C4-2B (cell line): ENCODE data around the gene METTL24.
"Not testable (repeated sequence)": the region's sequence is repeated elsewhere in the genome, so short reads cannot be mapped to it uniquely, and the experiment has no call there.

Experiments
- H3K27ac ChIP-seq: fragments of 450-650 bp; 2 replicates; pipeline ENCODE4 v1.5.1; 2017
- ZFX ChIP-seq: fragments of 450-650 bp; IDR thresholded peaks from 2 replicates; pipeline ENCODE4 v1.6.1; 2017
- TF ChIP-seq, protein P1 (sequence below): fragments of 450-650 bp; conservative IDR thresholded peaks from 2 replicates; pipeline ENCODE4 v1.5.1; 2017; ENCODE audit warnings: mild to moderate bottlenecking

The METTL24 gene

DNA sequence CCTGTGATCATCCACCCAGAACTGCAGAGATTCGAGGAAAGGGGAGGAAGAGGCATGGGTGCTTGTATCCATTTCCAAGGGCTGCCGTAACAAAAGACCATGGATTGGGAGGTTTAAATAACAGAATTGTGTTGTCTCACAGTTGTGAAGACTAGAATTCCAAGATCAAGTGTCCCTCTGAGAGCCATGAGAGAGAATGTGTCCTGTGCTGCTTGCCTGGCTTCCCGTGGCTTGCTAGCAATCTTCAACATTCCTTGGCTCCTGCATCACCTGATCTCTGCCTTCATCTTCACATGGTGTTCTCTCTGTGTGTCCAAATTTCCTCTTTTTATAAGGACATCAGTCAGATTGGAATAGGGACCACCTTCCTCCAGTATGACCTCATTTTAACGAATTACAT lies 108.1 kb downstream of the METTL24 start:
- no peak for TF ChIP-seq ZFX
- TF ChIP-seq, protein P1, sequence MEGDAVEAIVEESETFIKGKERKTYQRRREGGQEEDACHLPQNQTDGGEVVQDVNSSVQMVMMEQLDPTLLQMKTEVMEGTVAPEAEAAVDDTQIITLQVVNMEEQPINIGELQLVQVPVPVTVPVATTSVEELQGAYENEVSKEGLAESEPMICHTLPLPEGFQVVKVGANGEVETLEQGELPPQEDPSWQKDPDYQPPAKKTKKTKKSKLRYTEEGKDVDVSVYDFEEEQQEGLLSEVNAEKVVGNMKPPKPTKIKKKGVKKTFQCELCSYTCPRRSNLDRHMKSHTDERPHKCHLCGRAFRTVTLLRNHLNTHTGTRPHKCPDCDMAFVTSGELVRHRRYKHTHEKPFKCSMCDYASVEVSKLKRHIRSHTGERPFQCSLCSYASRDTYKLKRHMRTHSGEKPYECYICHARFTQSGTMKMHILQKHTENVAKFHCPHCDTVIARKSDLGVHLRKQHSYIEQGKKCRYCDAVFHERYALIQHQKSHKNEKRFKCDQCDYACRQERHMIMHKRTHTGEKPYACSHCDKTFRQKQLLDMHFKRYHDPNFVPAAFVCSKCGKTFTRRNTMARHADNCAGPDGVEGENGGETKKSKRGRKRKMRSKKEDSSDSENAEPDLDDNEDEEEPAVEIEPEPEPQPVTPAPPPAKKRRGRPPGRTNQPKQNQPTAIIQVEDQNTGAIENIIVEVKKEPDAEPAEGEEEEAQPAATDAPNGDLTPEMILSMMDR: no peak
- H3K27ac ChIP-seq: no peak overlapping the region

DNA sequence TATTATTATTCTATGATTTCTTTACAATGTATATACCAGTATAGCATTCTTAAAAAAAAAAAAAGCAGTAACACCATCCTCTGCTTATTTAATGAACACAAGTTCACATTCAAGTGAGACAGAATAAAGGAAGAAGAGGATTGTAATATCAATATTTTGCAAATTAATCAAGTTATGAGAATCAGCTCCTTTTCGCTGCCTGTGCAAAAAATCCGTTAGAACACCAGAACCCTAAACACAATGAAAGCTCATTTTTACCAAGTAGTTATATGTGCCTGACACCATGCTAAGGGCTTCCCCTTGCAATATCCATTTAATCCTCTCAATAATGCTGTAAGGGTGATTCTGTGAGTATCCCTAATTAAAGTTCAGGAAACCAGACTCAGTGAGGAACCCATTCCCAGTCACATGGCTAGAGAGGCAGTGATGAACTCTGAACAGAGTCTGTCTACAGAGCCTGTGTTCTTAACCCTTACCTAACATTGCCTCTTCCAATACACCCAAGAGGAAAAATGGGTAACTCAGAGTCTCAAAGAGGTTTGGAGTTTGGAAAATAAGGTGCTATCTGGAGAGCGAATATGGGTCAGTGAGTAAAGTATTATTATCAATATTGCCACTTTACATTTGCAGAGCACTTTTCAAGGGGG lies 111.1 kb downstream of the METTL24 start:
- no peak overlapping the region for H3K27ac ChIP-seq
- no peak for TF ChIP-seq ZFX
- TF ChIP-seq, protein P1: no peak

DNA sequence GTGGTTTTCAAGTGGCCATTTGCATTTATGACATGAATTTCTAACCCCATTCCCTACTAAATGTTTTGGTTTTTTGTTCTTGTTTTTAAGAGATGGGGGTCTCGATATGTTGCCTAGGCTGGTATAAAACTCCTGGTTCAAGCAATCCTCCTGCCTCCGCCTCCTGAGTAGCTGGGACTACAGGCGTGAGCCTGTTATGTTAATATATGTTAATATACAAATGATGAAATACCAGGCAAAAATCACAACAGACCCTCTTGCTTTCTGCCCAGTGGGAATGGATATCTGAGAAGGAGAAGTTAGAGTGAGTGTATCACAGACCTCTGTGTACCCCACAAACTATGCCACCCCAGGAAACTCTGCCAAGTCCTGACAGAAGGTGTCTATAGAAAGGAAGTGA lies 111.8 kb downstream of the METTL24 start:
- no peak for TF ChIP-seq ZFX
- TF ChIP-seq, protein P1: no peak
- no peak overlapping the region for H3K27ac ChIP-seq

- H3K27ac ChIP-seq: not testable (repeated sequence)
Observed at GRCh38 chr6:110244621-110245020, 113.5 kb downstream of the METTL24 start.

DNA sequence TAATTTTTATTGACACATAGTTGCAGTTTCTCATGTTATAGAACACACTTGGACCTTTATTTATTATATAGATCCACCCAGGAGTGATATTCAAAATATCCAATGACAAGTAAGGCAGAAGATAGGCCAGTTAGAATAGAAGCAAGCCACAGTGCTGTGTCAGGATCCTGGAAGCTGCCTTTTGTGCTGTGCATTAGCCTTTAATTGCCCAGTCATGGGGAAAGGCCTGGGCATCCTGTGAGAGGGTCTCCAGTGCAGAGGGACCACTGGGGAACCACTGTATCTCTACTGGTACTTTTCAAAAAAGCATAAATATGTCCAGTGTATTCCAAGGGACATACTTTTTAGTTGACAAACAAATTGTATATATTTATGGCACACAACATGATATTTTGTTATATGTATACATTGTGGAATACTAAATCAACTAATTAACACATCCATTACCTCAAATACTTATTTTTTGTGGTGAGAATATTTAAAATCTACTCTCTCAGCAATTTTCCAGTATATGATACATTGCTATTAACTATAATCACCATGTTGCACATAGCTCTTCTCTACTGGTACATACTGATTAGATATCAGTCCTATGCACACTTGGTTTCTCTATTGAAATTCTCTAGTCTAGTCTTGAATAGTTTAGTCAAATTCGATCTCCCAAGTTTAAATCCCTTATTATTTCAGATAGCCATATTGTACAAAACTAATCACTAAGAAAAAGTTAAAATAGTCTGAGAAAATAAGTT lies 118.4 kb downstream of the METTL24 start:
- no peak overlapping the region for H3K27ac ChIP-seq
- TF ChIP-seq, protein P1: no peak
- TF ChIP-seq ZFX: no peak

DNA sequence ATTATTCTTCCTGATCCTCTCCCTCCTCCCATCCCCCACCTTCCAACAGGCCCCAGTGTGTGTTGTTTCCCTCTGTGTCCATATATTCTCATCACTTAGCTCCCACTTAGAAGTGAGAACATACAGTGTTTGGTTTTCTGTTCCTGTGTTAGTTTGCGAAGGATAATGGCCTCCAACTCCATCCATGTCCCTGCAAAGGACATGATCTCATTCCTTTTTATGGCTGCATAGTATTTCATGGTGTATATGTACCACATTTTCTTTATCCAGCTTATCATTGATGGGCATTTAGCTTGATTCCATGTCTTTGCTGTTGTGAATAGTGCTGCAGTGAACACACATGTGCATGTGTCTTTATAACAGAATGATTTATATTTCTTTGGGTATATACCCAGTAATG lies 122.1 kb downstream of the METTL24 start:
- not testable (repeated sequence) for H3K27ac ChIP-seq

DNA sequence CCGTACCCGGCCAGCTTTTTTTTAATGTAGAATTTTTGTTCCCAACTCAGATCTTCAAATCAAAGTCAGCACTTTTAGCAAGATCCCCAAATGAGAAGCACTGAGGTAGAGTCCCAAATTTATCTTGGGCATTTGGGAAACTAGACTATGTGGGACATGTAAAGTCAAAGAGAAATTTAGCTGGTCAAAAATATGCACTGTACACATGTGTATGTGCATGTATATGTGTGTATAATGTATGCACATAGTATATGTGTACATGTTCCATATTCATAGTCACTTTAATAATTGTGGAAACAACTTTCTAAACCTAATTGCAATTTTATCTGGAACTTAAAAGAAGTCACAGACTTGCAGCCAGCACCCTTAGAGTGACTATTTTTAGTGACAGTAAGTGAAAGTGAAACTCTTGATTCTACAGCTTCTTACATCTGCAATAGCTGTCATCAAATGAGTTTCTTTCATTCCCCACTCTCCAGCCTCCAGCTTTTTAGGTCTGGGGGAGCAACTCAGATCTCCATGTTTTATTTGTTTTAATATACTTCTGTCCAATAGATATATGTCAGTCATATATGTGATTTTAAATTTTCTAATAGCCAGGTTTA lies 124.3 kb downstream of the METTL24 start:
- no peak overlapping the region for H3K27ac ChIP-seq
- TF ChIP-seq, protein P1: no peak
- no peak for TF ChIP-seq ZFX

- H3K27ac ChIP-seq: no peak overlapping the region
- TF ChIP-seq, protein P1: no peak
- no peak for TF ChIP-seq ZFX
Observed at GRCh38 chr6:110232450-110232849, 125.7 kb downstream of the METTL24 start.
